Endothelial cell (in vitro differentiated cells): ENCODE results near the gene VCX2. TPM values are rescaled to one million over a fixed set of nuclear protein-coding genes. Genes with fewer than 3 reads are reported as not detected.
"Not testable (repeated sequence)": the region's sequence is repeated elsewhere in the genome, so short reads cannot be mapped to it uniquely, and the experiment has no call there.

Experiments
- DNase-seq: peaks from one replicate; pipeline ENCODE4 v3.0.0; 2021; ENCODE audit warnings: low spot score
- H3K27ac Mint-ChIP-seq: one replicate; pipeline ENCODE4 v1.8.0; 2021; ENCODE audit warnings: mixed read lengths, inconsistent platforms; ENCODE audit not compliant: unreplicated experiment
- H3K27me3 Mint-ChIP-seq: one replicate; pipeline ENCODE4 v1.8.0; 2021; ENCODE audit warnings: mild to moderate bottlenecking, moderate library complexity, mixed read lengths, inconsistent platforms; ENCODE audit not compliant: unreplicated experiment
- H3K36me3 Mint-ChIP-seq: one replicate; pipeline ENCODE4 v1.8.0; 2021; ENCODE audit warnings: mild to moderate bottlenecking, low read depth, mixed read lengths, inconsistent platforms; ENCODE audit not compliant: unreplicated experiment
- H3K4me1 Mint-ChIP-seq: one replicate; pipeline ENCODE4 v1.8.0; 2021; ENCODE audit warnings: mild to moderate bottlenecking, mixed read lengths, inconsistent platforms; ENCODE audit not compliant: unreplicated experiment
- H3K4me3 Mint-ChIP-seq: one replicate; pipeline ENCODE4 v1.8.0; 2021; ENCODE audit warnings: mild to moderate bottlenecking, mixed read lengths, inconsistent platforms; ENCODE audit not compliant: unreplicated experiment
- H3K9me3 Mint-ChIP-seq: one replicate; pipeline ENCODE4 v1.8.0; 2021; ENCODE audit warnings: mixed read lengths, inconsistent platforms; ENCODE audit not compliant: unreplicated experiment
- total RNA-seq: library from RNA; stranded (reverse); fragmentation: NEBNext Ultra II Directional; extraction: Animal tissue kit (Norgen Biotek cat#: 25700); gene quantifications from one replicate; pipeline ENCODE4 v1.2.1, GENCODE V29; 2021; ENCODE audit not compliant: unreplicated experiment
- TF ChIP-seq, protein P1 (sequence below): fragments of 200-600 bp; sonication (generic); IDR thresholded peaks from one replicate; pipeline ENCODE4 v1.5.0; 2021; ENCODE audit warnings: antibody characterized with exemption; ENCODE audit not compliant: unreplicated experiment

The VCX2 gene
- total RNA-seq, 1 donor from 2014 or later = not detected

DNA sequence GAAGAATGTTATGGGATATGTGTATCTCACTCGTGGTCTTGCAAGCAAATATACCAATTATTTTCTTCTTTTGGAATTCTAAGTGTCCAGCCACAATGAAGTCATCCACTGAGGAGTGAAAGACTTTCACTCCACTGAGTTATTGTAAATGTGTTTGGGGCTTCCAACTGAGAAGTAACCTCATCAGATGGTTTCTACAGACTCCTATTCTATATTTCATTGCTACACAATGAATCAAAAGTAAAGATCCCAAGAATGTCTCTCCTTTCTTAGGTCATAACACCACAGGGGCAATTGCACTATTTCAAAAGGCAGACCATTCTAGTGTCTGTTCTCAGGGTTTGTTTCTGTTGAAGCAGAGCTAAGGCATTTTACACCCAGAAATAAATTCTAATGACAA lies 12.3 kb upstream of the VCX2 start:
- Mint-ChIP-seq H3K9me3 (no peaks in the 10 kb centered on the region), H3K36me3 (no peaks in the 10 kb centered on the region), H3K27ac (no peak overlapping the region), H3K4me1 (no peaks in the 10 kb centered on the region), H3K27me3 (no peaks in the 10 kb centered on the region), H3K4me3 (no peak overlapping the region)
- DNase-seq = no peak
- TF ChIP-seq, protein P1, sequence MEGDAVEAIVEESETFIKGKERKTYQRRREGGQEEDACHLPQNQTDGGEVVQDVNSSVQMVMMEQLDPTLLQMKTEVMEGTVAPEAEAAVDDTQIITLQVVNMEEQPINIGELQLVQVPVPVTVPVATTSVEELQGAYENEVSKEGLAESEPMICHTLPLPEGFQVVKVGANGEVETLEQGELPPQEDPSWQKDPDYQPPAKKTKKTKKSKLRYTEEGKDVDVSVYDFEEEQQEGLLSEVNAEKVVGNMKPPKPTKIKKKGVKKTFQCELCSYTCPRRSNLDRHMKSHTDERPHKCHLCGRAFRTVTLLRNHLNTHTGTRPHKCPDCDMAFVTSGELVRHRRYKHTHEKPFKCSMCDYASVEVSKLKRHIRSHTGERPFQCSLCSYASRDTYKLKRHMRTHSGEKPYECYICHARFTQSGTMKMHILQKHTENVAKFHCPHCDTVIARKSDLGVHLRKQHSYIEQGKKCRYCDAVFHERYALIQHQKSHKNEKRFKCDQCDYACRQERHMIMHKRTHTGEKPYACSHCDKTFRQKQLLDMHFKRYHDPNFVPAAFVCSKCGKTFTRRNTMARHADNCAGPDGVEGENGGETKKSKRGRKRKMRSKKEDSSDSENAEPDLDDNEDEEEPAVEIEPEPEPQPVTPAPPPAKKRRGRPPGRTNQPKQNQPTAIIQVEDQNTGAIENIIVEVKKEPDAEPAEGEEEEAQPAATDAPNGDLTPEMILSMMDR = no peak

DNA sequence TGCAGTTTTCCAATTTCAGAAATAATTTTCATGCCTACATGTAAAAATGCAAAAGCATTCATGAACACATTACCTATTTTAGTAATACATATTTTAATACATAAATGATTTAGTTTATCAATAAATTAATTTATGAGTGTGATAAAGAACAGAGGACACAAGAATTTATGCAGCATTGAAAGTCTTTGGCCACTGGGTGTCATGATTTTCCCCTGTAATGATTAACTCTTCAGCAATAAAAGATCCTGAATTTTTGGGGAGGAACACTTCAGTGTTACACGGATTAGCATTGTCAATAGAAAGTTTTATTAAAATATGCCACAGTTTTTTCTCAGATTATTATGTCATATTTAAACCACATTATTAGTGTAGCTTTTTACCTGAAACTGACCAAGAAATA lies 8.6 kb upstream of the VCX2 start:
- no peaks in the 10 kb centered on the region for H3K9me3 Mint-ChIP-seq
- no peaks in the 10 kb centered on the region for H3K36me3 Mint-ChIP-seq
- no peaks in the 10 kb centered on the region for H3K4me1 Mint-ChIP-seq
- TF ChIP-seq, protein P1 = no peak
- no peaks in the 10 kb centered on the region for H3K27me3 Mint-ChIP-seq
- H3K4me3 Mint-ChIP-seq = no peak overlapping the region
- no peak overlapping the region for H3K27ac Mint-ChIP-seq
- no peak for DNase-seq

DNA sequence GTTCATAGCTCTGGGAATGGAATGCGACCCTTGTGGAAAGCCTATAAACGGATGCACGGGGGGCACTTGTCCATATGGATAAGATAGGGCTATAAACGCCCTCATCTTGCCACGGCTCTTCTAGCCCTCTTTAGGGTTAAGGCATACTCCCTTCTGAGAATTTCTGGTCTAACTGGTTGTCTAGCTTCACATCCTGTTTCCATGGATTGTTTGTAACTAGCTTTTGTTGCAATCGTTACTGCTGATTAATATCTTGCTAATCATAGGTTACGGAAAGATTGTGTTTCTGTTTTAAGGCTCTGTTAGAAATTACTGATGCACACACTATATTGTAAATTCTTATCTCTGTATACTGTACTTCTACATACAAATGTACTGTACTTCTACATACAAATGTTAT lies 17.1 kb downstream of the VCX2 start:
- DNase-seq, H3K4me3 Mint-ChIP-seq, H3K27ac Mint-ChIP-seq, H3K4me1 Mint-ChIP-seq, H3K36me3 Mint-ChIP-seq, H3K9me3 Mint-ChIP-seq, H3K27me3 Mint-ChIP-seq: not testable (repeated sequence)

DNA sequence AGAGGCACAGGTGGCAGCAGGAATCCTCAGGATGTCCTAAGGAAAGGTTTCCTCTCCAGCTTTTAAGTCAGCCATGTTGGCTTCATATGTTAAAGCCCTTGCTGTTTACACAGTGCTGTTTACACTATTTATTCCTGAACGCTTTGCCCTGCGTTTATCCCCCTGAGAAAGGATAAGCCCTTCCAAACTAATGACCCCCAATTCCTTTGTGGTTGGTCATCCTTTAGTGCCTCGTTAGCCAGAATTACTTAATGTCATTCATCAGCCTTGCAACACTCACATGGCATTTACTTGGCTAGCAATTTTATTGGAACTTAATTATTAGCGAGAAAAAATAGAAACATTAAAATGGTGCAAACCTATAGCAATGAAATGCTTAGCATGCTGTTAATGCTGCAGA lies 23.8 kb downstream of the VCX2 start:
- TF ChIP-seq, protein P1 = no peak
- H3K27ac Mint-ChIP-seq = no peak overlapping the region
- H3K4me1 Mint-ChIP-seq = no peaks in the 10 kb centered on the region
- DNase-seq = no peak
- no peak overlapping the region for H3K4me3 Mint-ChIP-seq
- H3K36me3 Mint-ChIP-seq = no peaks in the 10 kb centered on the region
- H3K9me3 Mint-ChIP-seq = no peaks in the 10 kb centered on the region
- no peaks in the 10 kb centered on the region for H3K27me3 Mint-ChIP-seq

DNA sequence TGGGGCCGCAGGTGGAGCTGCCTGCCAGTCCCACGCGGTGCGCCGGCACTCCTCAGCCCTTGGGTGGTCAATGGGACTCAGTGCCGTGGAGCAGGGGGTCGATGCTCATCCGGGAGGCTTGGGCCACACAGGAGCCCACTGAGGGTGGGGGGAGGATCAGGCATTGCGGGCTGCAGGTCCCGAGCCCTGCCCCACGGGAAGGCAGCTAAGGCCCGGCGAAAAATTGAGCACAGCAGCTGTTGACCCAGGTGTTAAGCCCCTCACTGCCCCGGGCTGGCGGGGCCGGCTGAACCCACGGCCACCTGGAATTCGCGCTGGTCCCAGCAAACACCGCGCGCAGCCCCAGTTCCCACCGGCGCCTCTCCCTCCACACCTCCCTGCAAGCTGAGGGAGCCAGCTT lies 26.1 kb downstream of the VCX2 start:
- H3K27ac Mint-ChIP-seq = no peak overlapping the region
- H3K36me3 Mint-ChIP-seq = no peaks in the 10 kb centered on the region
- no peak overlapping the region for H3K4me3 Mint-ChIP-seq
- TF ChIP-seq, protein P1 = no peak
- no peak for DNase-seq
- no peaks in the 10 kb centered on the region for H3K9me3 Mint-ChIP-seq
- no peaks in the 10 kb centered on the region for H3K4me1 Mint-ChIP-seq
- no peaks in the 10 kb centered on the region for H3K27me3 Mint-ChIP-seq

DNA sequence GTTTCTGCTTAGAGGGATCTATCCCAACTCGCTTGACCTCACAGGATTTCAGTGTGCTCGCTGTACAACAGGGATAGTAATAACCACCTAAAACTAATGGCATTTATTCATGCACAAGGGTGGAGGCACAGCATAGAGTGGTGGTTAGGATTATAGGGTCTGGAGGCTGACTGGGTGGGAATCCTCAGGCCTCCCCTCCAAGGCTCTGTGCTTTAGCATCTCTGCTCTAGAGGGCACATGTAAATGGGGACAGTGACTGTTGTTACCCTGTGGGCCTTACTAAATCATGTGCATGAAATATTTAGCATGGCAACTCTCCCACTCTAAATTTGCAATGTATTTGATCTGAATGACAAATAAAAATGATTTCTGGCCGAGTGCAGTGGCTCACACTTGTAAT lies 29.2 kb downstream of the VCX2 start:
- H3K4me3 Mint-ChIP-seq = no peak overlapping the region
- no peak overlapping the region for H3K27ac Mint-ChIP-seq
- no peaks in the 10 kb centered on the region for H3K4me1 Mint-ChIP-seq
- no peaks in the 10 kb centered on the region for H3K9me3 Mint-ChIP-seq
- H3K27me3 Mint-ChIP-seq = no peaks in the 10 kb centered on the region
- no peak for DNase-seq
- no peaks in the 10 kb centered on the region for H3K36me3 Mint-ChIP-seq
- TF ChIP-seq, protein P1 = no peak
